PC-9 (cell line): Measurements from ENCODE around the gene C11orf65. TPM values are rescaled to one million over a fixed set of nuclear protein-coding genes. Genes with fewer than 3 reads are reported as not detected.
A peak's percentile ranks its signal among the peaks of the same experiment; 100 is the strongest.

Experiments used
- BruUV-seq: library from RNA; stranded (reverse); fragments of 400-500 nt; replicated peaks from 2 replicates; lab custom pipeline; 2021; lab: Mats Ljungman, UMichigan
- CTCF ChIA-PET: fragments of 300-600 bp; sonication (Branson Sonifier 250); formaldehyde crosslinking; loops from one replicate; lab custom pipeline; 2022; ENCODE audit warnings: antibody characterized with exemption; lab: Charles Lee
- POLR2A ChIA-PET: fragments of 300-600 bp; sonication (Branson Sonifier 250); formaldehyde crosslinking; loops from one replicate; lab custom pipeline; 2022; ENCODE audit warnings: antibody characterized with exemption; ENCODE audit not compliant: unreplicated experiment; lab: Charles Lee
- DNase-seq, 2 experiments: peaks; one replicate each; pipeline versions ENCODE4 v3.0.0 to v3.0.0-alpha.2; 2015 to 2022; ENCODE audit warnings: mixed read lengths in 1 of 2
- H2AFZ ChIP-seq: fragments of 200-600 bp; sonication (generic); 2 replicates; pipeline ENCODE4 v1.8.1; 2017; ENCODE audit warnings: antibody characterized with exemption
- H3F3A ChIP-seq: fragments of 200-600 bp; sonication (generic); 2 replicates; pipeline ENCODE4 v1.8.1; 2017; ENCODE audit warnings: antibody characterized with exemption, mild to moderate bottlenecking, low read depth; ENCODE audit not compliant: insufficient read depth
- H3K27ac ChIP-seq: fragments of 200-600 bp; sonication (generic); 2 replicates; pipeline ENCODE4 v1.6.1; 2016; ENCODE audit warnings: mixed run types
- H3K27me3 ChIP-seq: fragments of 200-600 bp; sonication (generic); 2 replicates; pipeline ENCODE4 v1.6.1; 2016; ENCODE audit warnings: low read depth, mixed run types; ENCODE audit not compliant: insufficient read depth
- H3K36me3 ChIP-seq: fragments of 200-600 bp; sonication (generic); 2 replicates; pipeline ENCODE4 v1.6.1; 2016; ENCODE audit warnings: low read depth, mixed run types
- H3K4me1 ChIP-seq: fragments of 200-600 bp; sonication (generic); replicated peaks from 2 replicates; pipeline ENCODE4 v1.6.1; 2016; ENCODE audit warnings: mixed run types; ENCODE audit not compliant: insufficient read depth
- H3K4me2 ChIP-seq: fragments of 200-600 bp; sonication (generic); 2 replicates; pipeline ENCODE4 v1.6.1; 2017; ENCODE audit warnings: mixed run types
- H3K4me3 ChIP-seq: fragments of 200-600 bp; sonication (generic); 2 replicates; pipeline ENCODE4 v1.6.1; 2016; ENCODE audit warnings: mixed run types
- H3K79me2 ChIP-seq: fragments of 200-600 bp; sonication (generic); 2 replicates; pipeline ENCODE4 v1.6.1; 2017; ENCODE audit warnings: low read depth, mixed run types
- H3K9me2 ChIP-seq: fragments of 200-600 bp; sonication (generic); 2 replicates; pipeline ENCODE4 v1.8.1; 2017; ENCODE audit warnings: mild to moderate bottlenecking; ENCODE audit not compliant: insufficient read depth
- H3K9me3 ChIP-seq: fragments of 200-600 bp; sonication (generic); 2 replicates; pipeline ENCODE4 v1.8.1; 2016; ENCODE audit warnings: low read depth; ENCODE audit not compliant: insufficient read depth
- H4K20me1 ChIP-seq: fragments of 200-600 bp; sonication (generic); 2 replicates; pipeline ENCODE4 v1.8.1; 2017; ENCODE audit not compliant: insufficient read depth
- EZH2 ChIP-seq: fragments of 200-600 bp; sonication (generic); IDR thresholded peaks from 2 replicates; pipeline ENCODE4 v1.8.0; 2017; ENCODE audit warnings: antibody characterized with exemption, low read depth
- intact Hi-C: fragments of 100-400 bp; cut with micrococcal nuclease; formaldehyde crosslinking; loops from one replicate; pipeline ENCODE4 v1.10.0; 2022; ENCODE audit not compliant: unreplicated experiment
- total RNA-seq: library from RNA; stranded (reverse); gene quantifications from 2 replicates; pipeline ENCODE4 v1.2.3, GENCODE V29; 2021
- TF ChIP-seq, protein P1 (sequence below): fragments of 200-600 bp; sonication (generic); conservative IDR thresholded peaks from 2 replicates; pipeline ENCODE4 v1.6.1; 2017; ENCODE audit warnings: mixed run types, antibody characterized with exemption, mild to moderate bottlenecking, moderate library complexity

C11orf65 gene
- total RNA-seq, 1 experiment from 2014 or later, result 1.7 TPM

DNA sequence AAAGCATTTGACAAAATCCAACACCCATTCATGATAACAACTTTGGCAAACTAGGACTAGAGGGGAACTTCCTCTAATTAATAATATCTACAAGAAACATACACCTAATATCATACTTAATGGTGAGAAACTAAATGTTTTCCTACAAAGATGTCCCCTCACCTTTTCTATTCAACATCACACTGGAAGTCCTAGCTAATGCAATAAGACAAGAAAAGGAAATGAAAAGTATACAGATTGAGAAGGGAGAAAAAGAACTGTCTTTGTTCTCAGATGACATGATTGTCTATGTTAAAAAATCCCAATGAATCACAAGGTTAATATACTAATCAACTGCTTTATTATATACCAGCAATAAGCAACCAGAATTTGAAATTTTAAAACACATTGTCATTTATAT is 52.4 kb downstream of the C11orf65 start:
- Histone ChIP-seq H3F3A (no peaks in the 10 kb centered on the region), H3K4me1 (no peaks in the 10 kb centered on the region), H3K79me2 (no peaks in the 10 kb centered on the region), H3K36me3 (no peaks in the 10 kb centered on the region), H3K27ac (no peak overlapping the region), H3K4me3 (no peak overlapping the region), H3K9me3 (no peaks in the 10 kb centered on the region), H3K27me3 (no peaks in the 10 kb centered on the region), H4K20me1 (no peaks in the 10 kb centered on the region), H2AFZ (no peak overlapping the region), H3K4me2 (no peak overlapping the region), H3K9me2 (0 out of 2 replicates have a peak, but pooled peaks cover 3% of the 10 kb centered on the region)
- peak in 1 of 2 experiments; percentile 20 for DNase-seq
- TF ChIP-seq EZH2, result no peak
- TF ChIP-seq, protein P1, sequence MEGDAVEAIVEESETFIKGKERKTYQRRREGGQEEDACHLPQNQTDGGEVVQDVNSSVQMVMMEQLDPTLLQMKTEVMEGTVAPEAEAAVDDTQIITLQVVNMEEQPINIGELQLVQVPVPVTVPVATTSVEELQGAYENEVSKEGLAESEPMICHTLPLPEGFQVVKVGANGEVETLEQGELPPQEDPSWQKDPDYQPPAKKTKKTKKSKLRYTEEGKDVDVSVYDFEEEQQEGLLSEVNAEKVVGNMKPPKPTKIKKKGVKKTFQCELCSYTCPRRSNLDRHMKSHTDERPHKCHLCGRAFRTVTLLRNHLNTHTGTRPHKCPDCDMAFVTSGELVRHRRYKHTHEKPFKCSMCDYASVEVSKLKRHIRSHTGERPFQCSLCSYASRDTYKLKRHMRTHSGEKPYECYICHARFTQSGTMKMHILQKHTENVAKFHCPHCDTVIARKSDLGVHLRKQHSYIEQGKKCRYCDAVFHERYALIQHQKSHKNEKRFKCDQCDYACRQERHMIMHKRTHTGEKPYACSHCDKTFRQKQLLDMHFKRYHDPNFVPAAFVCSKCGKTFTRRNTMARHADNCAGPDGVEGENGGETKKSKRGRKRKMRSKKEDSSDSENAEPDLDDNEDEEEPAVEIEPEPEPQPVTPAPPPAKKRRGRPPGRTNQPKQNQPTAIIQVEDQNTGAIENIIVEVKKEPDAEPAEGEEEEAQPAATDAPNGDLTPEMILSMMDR, result no peak
- intact Hi-C loops, result no loop called here
- ChIA-PET CTCF (no interaction called here), POLR2A (no interaction called here)
- BruUV-seq, result no TSS peak

DNA sequence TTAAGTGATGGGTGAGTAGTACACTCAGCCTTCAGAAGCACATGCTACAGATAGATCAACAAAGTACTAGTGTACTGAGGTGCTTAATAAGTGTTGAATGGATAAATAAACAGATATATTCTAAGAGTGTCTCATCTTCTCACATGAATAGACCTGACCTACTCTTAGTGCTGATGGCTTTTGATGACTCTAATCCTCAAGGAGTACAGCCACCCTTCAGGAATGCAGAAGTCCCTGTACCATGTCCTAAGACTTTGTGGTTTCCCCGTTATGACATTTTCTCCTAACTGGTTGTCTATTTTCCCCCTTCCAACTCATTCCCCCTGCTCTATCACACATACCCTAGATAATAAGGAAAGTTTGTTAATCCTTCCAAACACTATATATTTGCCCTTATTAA is 61.6 kb downstream of the C11orf65 start:
- Histone ChIP-seq H4K20me1 (no peaks in the 10 kb centered on the region), H3K27me3 (no peaks in the 10 kb centered on the region), H3K4me2 (no peak overlapping the region), H3K4me1 (no peaks in the 10 kb centered on the region), H3F3A (no peaks in the 10 kb centered on the region), H3K9me3 (no peaks in the 10 kb centered on the region), H3K9me2 (peaks cover 4% of the 10 kb centered on the region; the same call in 1 of the 2 replicates), H3K4me3 (no peak overlapping the region), H3K27ac (no peak overlapping the region), H2AFZ (no peak overlapping the region), H3K36me3 (no peaks in the 10 kb centered on the region), H3K79me2 (no peaks in the 10 kb centered on the region)
- no TSS peak for BruUV-seq
- ChIA-PET POLR2A (no interaction called here), CTCF (no interaction called here)
- TF ChIP-seq, protein P1, result no peak
- TF ChIP-seq EZH2, result no peak
- DNase-seq, result peak in 1 of 2 experiments; percentile 54
- intact Hi-C loops, result no loop called here

DNA sequence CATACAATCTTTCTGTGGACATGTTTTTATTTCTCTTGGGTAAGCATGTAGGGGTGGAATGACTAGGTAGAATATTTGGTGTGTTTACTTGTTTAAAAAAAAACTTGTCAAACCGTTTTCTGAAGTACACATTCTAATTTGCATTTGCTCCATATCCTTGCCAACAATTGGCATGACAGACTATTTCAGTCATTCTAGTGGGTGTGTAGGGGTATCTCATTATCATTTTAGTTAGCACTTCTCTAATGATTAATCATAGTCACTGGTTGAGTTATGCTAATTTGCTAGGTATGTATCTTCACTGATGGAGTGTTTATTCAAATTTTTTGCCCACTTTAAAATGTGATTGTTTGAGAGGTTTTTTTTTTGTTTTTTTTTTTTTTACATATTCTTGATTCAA is 64.3 kb downstream of the C11orf65 start:
- Histone ChIP-seq H3K27ac (no peak overlapping the region), H3K4me2 (no peak overlapping the region), H4K20me1 (no peaks in the 10 kb centered on the region), H3K27me3 (no peaks in the 10 kb centered on the region), H3K79me2 (no peaks in the 10 kb centered on the region), H3F3A (no peaks in the 10 kb centered on the region), H3K4me1 (no peaks in the 10 kb centered on the region), H3K9me2 (peaks cover 4% of the 10 kb centered on the region; the same call in 1 of the 2 replicates), H2AFZ (no peak overlapping the region), H3K36me3 (no peaks in the 10 kb centered on the region), H3K4me3 (no peak overlapping the region), H3K9me3 (no peaks in the 10 kb centered on the region)
- intact Hi-C loops, result no loop called here
- BruUV-seq, result no TSS peak
- CTCF ChIA-PET, result no interaction called here
- TF ChIP-seq, protein P1, result no peak
- no peak for TF ChIP-seq EZH2
- POLR2A ChIA-PET, result no interaction called here
- DNase-seq, result no peak
